Upper lobe of left lung (tissue), 4 donors: ENCODE results near the gene ZNF735.
"Not testable (repeated sequence)": the region's sequence is repeated elsewhere in the genome, so short reads cannot be mapped to it uniquely, and the experiment has no call there.

ENCODE experiments used
- CTCF ChIP-seq, 6 experiments: fragments of 450-650 bp in 4 of 6; fragments of 200-600 bp in 2 of 6; sonication (generic) in 2 of 6; IDR thresholded peaks; one replicate each; pipeline ENCODE4 v1.5.1; 2016 to 2019; ENCODE audit warnings: antibody characterized with exemption in 6 of 6
- EP300 ChIP-seq, 4 donors: sonication (generic); formaldehyde crosslinking; IDR thresholded peaks; one replicate each; pipeline ENCODE4 v1.5.1; 2017; ENCODE audit warnings: antibody characterized with exemption in 4 of 4, control low read depth in 2 of 4
- POLR2A ChIP-seq, 4 donors: fragments of 450-650 bp; IDR thresholded peaks; one replicate each; pipeline ENCODE4 v1.5.1; 2016 to 2017; ENCODE audit warnings: antibody characterized with exemption in 4 of 4, mild to moderate bottlenecking in 2 of 4
- POLR2AphosphoS5 ChIP-seq, 2 donors: sonication (generic); formaldehyde crosslinking; IDR thresholded peaks; one replicate each; pipeline ENCODE4 v1.5.1; 2017; ENCODE audit warnings: antibody characterized with exemption in 2 of 2

GRCh38 chr7:64219710-64220298 is 12.8 kb downstream of the ZNF735 start:
- not testable (repeated sequence) for TF ChIP-seq CTCF, EP300, POLR2A, POLR2AphosphoS5 (IDR thresholded peaks at IDR 0.05)
